GM10248 (cell line): ENCODE measurements around the gene MAP1LC3A.
"Not testable (repeated sequence)": the region's sequence is repeated elsewhere in the genome, so short reads cannot be mapped to it uniquely, and the experiment has no call there.

ENCODE experiments used
- CTCF ChIA-PET: fragments of 300-600 bp; sonication (Branson Sonifier 250); formaldehyde crosslinking; extraction: SDS; loops from one replicate; lab custom pipeline; 2021; ENCODE audit warnings: antibody characterized with exemption; lab: Yijun Ruan, JAX
- POLR2A ChIA-PET: fragments of 350-650 bp; sonication (Branson Sonifier 250); formaldehyde crosslinking; extraction: SDS; loops from one replicate; lab custom pipeline; 2020; ENCODE audit warnings: antibody characterized with exemption; lab: Yijun Ruan, JAX
- DNase-seq: peaks from one replicate; pipeline ENCODE4 v3.0.0; 2012; ENCODE audit errors: extremely low spot score
- CTCF ChIP-seq: IDR thresholded peaks from 2 replicates; pipeline ENCODE4 v1.5.1; 2012; ENCODE audit warnings: mild to moderate bottlenecking, low read depth; ENCODE audit errors: extremely low read depth, missing control alignments, control extremely low read depth

The MAP1LC3A gene

GRCh38 chr20:34558320-34559218 is at the start of gene MAP1LC3A:
Gene MAP1LC3A (plus strand): TSS chr20:34558718. CDS start chr20:34558869, 151 bp downstream.
- no peak for TF ChIP-seq CTCF
- CTCF ChIA-PET: interaction anchor here (0.8 to 2.3 kb wide), 5 partner anchors 16 to 246 kb away, joined by 3 to 7 read pairs (median 4); no protein-coding TSS in a partner anchor
- DNase-seq: peak; percentile 94
- POLR2A ChIA-PET: no interaction called here

- POLR2A ChIA-PET: no interaction called here
- no peak for TF ChIP-seq CTCF
- DNase-seq: no peak
- CTCF ChIA-PET: interaction anchor here (1.0 kb wide), 1 partner anchor 12 kb away, joined by 4 read pairs; no protein-coding TSS in a partner anchor
These were observed 47.9 kb upstream of the MAP1LC3A start for GRCh38 chr20:34510575-34510974.

GRCh38 chr20:34511891-34512265 is 46.6 kb upstream of the MAP1LC3A start:
- no peak for DNase-seq
- no peak for TF ChIP-seq CTCF
- POLR2A ChIA-PET: no interaction called here
- CTCF ChIA-PET: interaction anchor here (1.0 to 2.1 kb wide), 5 partner anchors 11 to 258 kb away, joined by 4 to 10 read pairs (median 4); no protein-coding TSS in a partner anchor

- ChIA-PET CTCF (interaction anchor here (1.0 to 2.1 kb wide), 5 partner anchors 10 to 257 kb away, joined by 4 to 10 read pairs (median 4); no protein-coding TSS in a partner anchor), POLR2A (no interaction called here)
- no peak for DNase-seq
- TF ChIP-seq CTCF: no peak
These were observed 46.1 kb upstream of the MAP1LC3A start for GRCh38 chr20:34512266-34512954.

GRCh38 chr20:34512955-34513419 is 45.5 kb upstream of the MAP1LC3A start:
- TF ChIP-seq CTCF: no peak
- ChIA-PET POLR2A (no interaction called here), CTCF (interaction anchor here (1.0 to 2.1 kb wide), 6 partner anchors 10 to 257 kb away, joined by 4 to 10 read pairs (median 4); no protein-coding TSS in a partner anchor)
- DNase-seq: no peak

GRCh38 chr20:34514034-34514433 is 44.5 kb upstream of the MAP1LC3A start:
- CTCF ChIA-PET: interaction anchor here (1.0 to 1.5 kb wide), 5 partner anchors 21 to 201 kb away, joined by 3 to 4 read pairs (median 3); no protein-coding TSS in a partner anchor

More at GRCh38 chr20:34514034-34514433, 44.5 kb upstream of the MAP1LC3A start:
- POLR2A ChIA-PET: interaction anchor here (0.7 kb wide), 1 partner anchor 13 kb away, joined by 3 read pairs; no protein-coding TSS in a partner anchor
- not testable (repeated sequence) for DNase-seq
